Epithelial cell of proximal tubule (primary cell): Measurements from ENCODE around the gene FAP. TPM values are rescaled to one million over a fixed set of nuclear protein-coding genes. Genes with fewer than 3 reads are reported as not detected.

Source experiments
- DNase-seq: peaks from one replicate; pipeline ENCODE4 v3.0.0-alpha.2; 2011; ENCODE audit warnings: low read depth
- H3K4me3 ChIP-seq: 2 replicates; pipeline ENCODE4 v1.5.1; 2011; ENCODE audit warnings: low read depth, mild to moderate bottlenecking, low read length
- total RNA-seq: library from RNA; depleted of rRNA; stranded (reverse); fragments of >200 nt; gene quantifications from 2 replicates; pipeline ENCODE4 v1.2.3, GENCODE V29; 2015
- TF ChIP-seq, protein P1 (sequence below): conservative IDR thresholded peaks from 2 replicates; pipeline ENCODE4 v1.5.1; 2012; ENCODE audit warnings: low read depth, mild to moderate bottlenecking, low read length

The FAP gene
- total RNA-seq, 1 donor from 2014 or later, result 2.3 TPM

- no peak overlapping the region for H3K4me3 ChIP-seq
- DNase-seq, result no peak
- TF ChIP-seq, protein P1, sequence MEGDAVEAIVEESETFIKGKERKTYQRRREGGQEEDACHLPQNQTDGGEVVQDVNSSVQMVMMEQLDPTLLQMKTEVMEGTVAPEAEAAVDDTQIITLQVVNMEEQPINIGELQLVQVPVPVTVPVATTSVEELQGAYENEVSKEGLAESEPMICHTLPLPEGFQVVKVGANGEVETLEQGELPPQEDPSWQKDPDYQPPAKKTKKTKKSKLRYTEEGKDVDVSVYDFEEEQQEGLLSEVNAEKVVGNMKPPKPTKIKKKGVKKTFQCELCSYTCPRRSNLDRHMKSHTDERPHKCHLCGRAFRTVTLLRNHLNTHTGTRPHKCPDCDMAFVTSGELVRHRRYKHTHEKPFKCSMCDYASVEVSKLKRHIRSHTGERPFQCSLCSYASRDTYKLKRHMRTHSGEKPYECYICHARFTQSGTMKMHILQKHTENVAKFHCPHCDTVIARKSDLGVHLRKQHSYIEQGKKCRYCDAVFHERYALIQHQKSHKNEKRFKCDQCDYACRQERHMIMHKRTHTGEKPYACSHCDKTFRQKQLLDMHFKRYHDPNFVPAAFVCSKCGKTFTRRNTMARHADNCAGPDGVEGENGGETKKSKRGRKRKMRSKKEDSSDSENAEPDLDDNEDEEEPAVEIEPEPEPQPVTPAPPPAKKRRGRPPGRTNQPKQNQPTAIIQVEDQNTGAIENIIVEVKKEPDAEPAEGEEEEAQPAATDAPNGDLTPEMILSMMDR, result no peak
Measured at GRCh38 chr2:162149466-162149865, 93.8 kb downstream of the FAP start.

- DNase-seq, result no peak
- TF ChIP-seq, protein P1, result no peak
Measured at GRCh38 chr2:162148956-162149355, 94.3 kb downstream of the FAP start.

GRCh38 chr2:162143969-162144368 is 99.3 kb downstream of the FAP start:
- DNase-seq, result no peak
- no peak overlapping the region for H3K4me3 ChIP-seq
- TF ChIP-seq, protein P1, result peak; percentile 11

More at GRCh38 chr2:162148956-162149355, 94.3 kb downstream of the FAP start:
- H3K4me3 ChIP-seq, result no peak overlapping the region

DNA sequence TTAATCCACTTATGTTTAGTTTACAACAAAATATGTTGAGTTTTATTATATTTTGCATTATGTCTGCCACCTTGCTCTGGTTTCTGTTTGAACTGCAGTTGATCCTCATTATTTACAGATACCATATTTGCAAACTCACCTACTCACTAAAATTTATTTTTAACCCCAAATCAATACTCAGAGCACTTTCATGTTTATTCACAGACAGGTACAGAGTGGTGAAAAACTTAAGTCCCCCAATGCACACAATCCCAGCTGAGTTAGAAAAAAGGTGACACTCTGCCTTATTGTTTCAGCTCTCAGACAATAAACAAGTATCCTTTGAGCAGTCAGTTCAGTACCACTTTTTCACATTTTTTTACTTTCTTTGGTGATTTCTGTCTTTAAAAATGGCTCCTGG is 104.9 kb downstream of the FAP start:
- no peak for DNase-seq

DNA sequence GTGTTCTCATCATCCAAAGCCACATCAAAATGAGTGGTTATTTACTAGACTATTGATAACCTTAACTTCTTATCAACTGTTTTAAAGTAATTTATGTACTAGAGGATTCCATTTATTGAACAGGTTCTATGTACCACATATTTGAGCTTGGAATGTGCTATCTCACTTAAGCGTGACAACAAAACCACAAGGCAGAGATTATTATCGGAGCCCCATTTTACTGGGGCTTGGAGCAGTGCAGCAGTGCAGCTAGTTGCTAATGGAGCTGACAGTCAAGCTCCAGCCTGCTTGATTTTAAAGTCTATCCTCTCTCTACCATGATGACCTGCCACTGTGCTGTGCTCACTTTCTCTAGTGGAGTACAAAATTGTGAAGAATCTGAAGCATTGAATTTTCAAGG is 115.8 kb downstream of the FAP start:
- TF ChIP-seq, protein P1, result no peak
- no peak for DNase-seq
- no peak overlapping the region for H3K4me3 ChIP-seq

More for the DNA sequence above, 104.9 kb downstream of the FAP start:
- TF ChIP-seq, protein P1, result no peak
- no peak overlapping the region for H3K4me3 ChIP-seq

DNA sequence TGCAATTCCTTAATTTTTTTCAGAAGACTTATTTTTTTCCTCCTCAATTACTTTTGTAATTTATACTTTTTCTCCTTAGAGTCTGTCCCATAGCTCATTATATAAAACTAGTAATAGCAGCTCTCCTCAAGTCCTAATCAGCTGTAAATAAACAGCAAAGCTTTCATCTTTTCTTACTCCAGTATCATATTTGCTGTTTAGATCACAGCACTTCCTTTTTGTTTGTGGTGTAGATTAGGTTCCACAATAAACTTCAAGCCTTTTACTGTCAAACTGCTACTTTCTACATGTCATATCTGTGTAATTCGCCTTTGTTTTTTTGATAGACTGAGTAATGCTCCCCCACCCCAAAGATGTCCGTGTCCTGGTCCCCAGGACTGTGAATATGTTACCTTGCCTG is 116.7 kb downstream of the FAP start:
- TF ChIP-seq, protein P1, result no peak
- no peak for DNase-seq
- no peak overlapping the region for H3K4me3 ChIP-seq

GRCh38 chr2:162126111-162126519 is 117.1 kb downstream of the FAP start:
- no peak for DNase-seq
- TF ChIP-seq, protein P1, result no peak
- no peak overlapping the region for H3K4me3 ChIP-seq
